Gastroesophageal sphincter (tissue), 4 donors: ENCODE data around the gene CHST14. TPM values are rescaled to one million over a fixed set of nuclear protein-coding genes. Genes with fewer than 3 reads are reported as not detected.

Experiments used
- total RNA-seq, 4 donors: library from RNA; depleted of rRNA; stranded (reverse); fragments of >200 nt; gene quantifications; one replicate each; pipeline ENCODE4 v1.1.0, GENCODE V29; 2016

The CHST14 gene
- total RNA-seq, 4 donors from 2014 or later, result 7.8 to 18.4 (median 11.7) TPM

Other genes starting within 250 kb of the CHST14 start
- 1 to 10 TPM in 2 of 4 donors, under 1 TPM in 2; 0.94 to 4.6 (median 1.6) TPM for gene PAK6, start 231.9 kb upstream of the CHST14 start, total RNA-seq
- 1 to 10 TPM in 1 of 4 donors, not detected in 3; 1.6 TPM for gene ANKRD63, start 187.9 kb upstream of the CHST14 start, total RNA-seq
- 10 to 100 TPM in 2 of 4 donors, 1 to 10 TPM in 2; 1.5 to 13.5 (median 8.8) TPM for gene PLCB2, start 163.0 kb upstream of the CHST14 start, total RNA-seq
- 10 to 100 TPM; 27.3 to 66.6 (median 37.5) TPM for gene INAFM2, start 147.3 kb upstream of the CHST14 start, total RNA-seq
- 100 to 1,000 TPM in 1 of 4 donors, 10 to 100 TPM in 3; 28.0 to 105 (median 66.7) TPM for gene CCDC9B, start 130.0 kb upstream of the CHST14 start, total RNA-seq
- not detected for gene PHGR1, start 120.0 kb upstream of the CHST14 start, total RNA-seq
- under 1 TPM; 0.07 to 0.19 (median 0.15) TPM for gene DISP2, start 112.8 kb upstream of the CHST14 start, total RNA-seq
- 10 to 100 TPM in 2 of 4 donors, 1 to 10 TPM in 2; 7.2 to 16.2 (median 9.9) TPM for gene KNSTRN, start 88.3 kb upstream of the CHST14 start, total RNA-seq
- 10 to 100 TPM; 26.1 to 80.2 (median 50.1) TPM for gene IVD, start 65.2 kb upstream of the CHST14 start, total RNA-seq
- 10 to 100 TPM; 19.0 to 26.2 (median 22.8) TPM for gene BAHD1, start 30.0 kb upstream of the CHST14 start, total RNA-seq
- gene CCDC32, start 94.1 kb downstream of the CHST14 start, total RNA-seq, result 10 to 100 TPM; 16.2 to 45.8 (median 34.0) TPM
- gene RPUSD2, start 98.3 kb downstream of the CHST14 start, total RNA-seq, result 10 to 100 TPM in 1 of 4 donors, 1 to 10 TPM in 3; 7.2 to 11.6 (median 8.7) TPM
- under 1 TPM; 0.23 to 0.89 (median 0.57) TPM for gene KNL1, start 123.3 kb downstream of the CHST14 start, total RNA-seq
- 1 to 10 TPM in 1 of 4 donors, not detected in 3; 3.0 TPM for gene RAD51, start 224.2 kb downstream of the CHST14 start, total RNA-seq